Measurements from ENCODE around the gene MAP7D3.

Gene MAP7D3

DNA sequence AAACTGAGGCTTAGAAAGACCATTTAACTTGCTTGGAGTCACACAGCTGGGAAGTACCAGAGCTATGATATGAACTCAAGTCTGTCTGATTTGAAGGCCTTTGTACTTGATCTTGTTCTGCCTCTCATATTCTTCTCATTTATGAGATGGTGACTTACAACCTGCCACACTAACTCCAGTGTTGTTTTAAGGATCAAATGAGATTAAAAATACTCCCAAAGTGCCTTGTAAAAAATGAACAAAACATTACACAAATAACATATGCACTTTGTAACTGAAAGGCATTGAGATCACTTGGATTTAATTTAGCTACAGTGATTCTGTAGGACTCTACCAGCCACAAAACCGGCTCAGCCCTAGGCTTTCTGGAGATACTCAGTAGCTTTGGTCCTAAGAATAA is 15.6 kb upstream of the MAP7D3 start (continued):
- no peak for TF ChIP-seq ZNF148 (tag by site-specific recombination; IDR thresholded peaks at IDR 0.05; ENCODE audit: borderline replicate concordance)
- no peak for TF ChIP-seq ZNF140 (tag by site-specific recombination; IDR thresholded peaks at IDR 0.05)
- no peak for TF ChIP-seq ZNF350 (tag by site-specific recombination; IDR thresholded peaks at IDR 0.05)
- TF ChIP-seq, protein P1, sequence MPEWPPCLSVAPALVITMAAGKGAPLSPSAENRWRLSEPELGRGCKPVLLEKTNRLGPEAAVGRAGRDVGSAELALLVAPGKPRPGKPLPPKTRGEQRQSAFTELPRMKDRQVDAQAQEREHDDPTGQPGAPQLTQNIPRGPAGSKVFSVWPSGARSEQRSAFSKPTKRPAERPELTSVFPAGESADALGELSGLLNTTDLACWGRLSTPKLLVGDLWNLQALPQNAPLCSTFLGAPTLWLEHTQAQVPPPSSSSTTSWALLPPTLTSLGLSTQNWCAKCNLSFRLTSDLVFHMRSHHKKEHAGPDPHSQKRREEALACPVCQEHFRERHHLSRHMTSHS (tag by site-specific recombination; IDR thresholded peaks at IDR 0.05): no peak
- no peak for TF ChIP-seq ZNF560 (tag by site-specific recombination; IDR thresholded peaks at IDR 0.05; ENCODE audit: borderline replicate concordance)
- TF ChIP-seq HOXD13 (CRISPR knock-in tag; IDR thresholded peaks at IDR 0.05; ENCODE audit: borderline replicate concordance): no peak
- TF ChIP-seq KLF7 (tag by site-specific recombination; IDR thresholded peaks at IDR 0.05; ENCODE audit: borderline replicate concordance): no peak

GRCh38 chrX:136262812-136263315 is 11.7 kb upstream of the MAP7D3 start:
- CTCF ChIA-PET: interaction anchor here (0.6 to 2.8 kb wide), 2 partner anchors 167 to 235 kb away, joined by 5 to 7 read pairs; no protein-coding TSS in a partner anchor
- no peak for TF ChIP-seq ZFP41 (tag by site-specific recombination; IDR thresholded peaks at IDR 0.05; ENCODE audit: borderline replicate concordance)
- TF ChIP-seq ZNF670 (tag by site-specific recombination; IDR thresholded peaks at IDR 0.05; ENCODE audit: low read depth): no peak
- TF ChIP-seq ZNF2 (tag by site-specific recombination; IDR thresholded peaks at IDR 0.05): no peak
- TF ChIP-seq ZNF530 (tag by site-specific recombination; IDR thresholded peaks at IDR 0.05; ENCODE audit: low read depth): no peak
- TF ChIP-seq ZNF580 (tag by site-specific recombination; IDR thresholded peaks at IDR 0.05): no peak
- TF ChIP-seq ZNF138 (tag by site-specific recombination; IDR thresholded peaks at IDR 0.05; ENCODE audit: borderline replicate concordance): no peak
- TF ChIP-seq SCRT1 (tag by site-specific recombination; IDR thresholded peaks at IDR 0.05; ENCODE audit: borderline replicate concordance): no peak
- TF ChIP-seq, protein P2, sequence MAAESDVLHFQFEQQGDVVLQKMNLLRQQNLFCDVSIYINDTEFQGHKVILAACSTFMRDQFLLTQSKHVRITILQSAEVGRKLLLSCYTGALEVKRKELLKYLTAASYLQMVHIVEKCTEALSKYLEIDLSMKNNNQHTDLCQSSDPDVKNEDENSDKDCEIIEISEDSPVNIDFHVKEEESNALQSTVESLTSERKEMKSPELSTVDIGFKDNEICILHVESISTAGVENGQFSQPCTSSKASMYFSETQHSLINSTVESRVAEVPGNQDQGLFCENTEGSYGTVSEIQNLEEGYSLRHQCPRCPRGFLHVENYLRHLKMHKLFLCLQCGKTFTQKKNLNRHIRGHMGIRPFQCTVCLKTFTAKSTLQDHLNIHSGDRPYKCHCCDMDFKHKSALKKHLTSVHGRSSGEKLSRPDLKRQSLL (tag by site-specific recombination; IDR thresholded peaks at IDR 0.05): no peak
- no peak for TF ChIP-seq ZNF140 (tag by site-specific recombination; IDR thresholded peaks at IDR 0.05)
- TF ChIP-seq SP2 (tag by site-specific recombination; IDR thresholded peaks at IDR 0.05): no peak
- no peak for TF ChIP-seq ZNF404 (tag by site-specific recombination; IDR thresholded peaks at IDR 0.05)
- TF ChIP-seq ZNF629 (tag by site-specific recombination; IDR thresholded peaks at IDR 0.05): no peak
- TF ChIP-seq ZFP69B (tag by site-specific recombination; IDR thresholded peaks at IDR 0.05): no peak
- no peak for TF ChIP-seq ZNF155 (tag by site-specific recombination; IDR thresholded peaks at IDR 0.05)
- TF ChIP-seq ZNF292 (tag by site-specific recombination; IDR thresholded peaks at IDR 0.05; ENCODE audit: borderline replicate concordance, low read depth): no peak
- no peak for TF ChIP-seq REPIN1 (tag by site-specific recombination; IDR thresholded peaks at IDR 0.05; ENCODE audit: low read depth)
- TF ChIP-seq GLIS1 (tag by site-specific recombination; IDR thresholded peaks at IDR 0.05): no peak
- TF ChIP-seq, protein P3, sequence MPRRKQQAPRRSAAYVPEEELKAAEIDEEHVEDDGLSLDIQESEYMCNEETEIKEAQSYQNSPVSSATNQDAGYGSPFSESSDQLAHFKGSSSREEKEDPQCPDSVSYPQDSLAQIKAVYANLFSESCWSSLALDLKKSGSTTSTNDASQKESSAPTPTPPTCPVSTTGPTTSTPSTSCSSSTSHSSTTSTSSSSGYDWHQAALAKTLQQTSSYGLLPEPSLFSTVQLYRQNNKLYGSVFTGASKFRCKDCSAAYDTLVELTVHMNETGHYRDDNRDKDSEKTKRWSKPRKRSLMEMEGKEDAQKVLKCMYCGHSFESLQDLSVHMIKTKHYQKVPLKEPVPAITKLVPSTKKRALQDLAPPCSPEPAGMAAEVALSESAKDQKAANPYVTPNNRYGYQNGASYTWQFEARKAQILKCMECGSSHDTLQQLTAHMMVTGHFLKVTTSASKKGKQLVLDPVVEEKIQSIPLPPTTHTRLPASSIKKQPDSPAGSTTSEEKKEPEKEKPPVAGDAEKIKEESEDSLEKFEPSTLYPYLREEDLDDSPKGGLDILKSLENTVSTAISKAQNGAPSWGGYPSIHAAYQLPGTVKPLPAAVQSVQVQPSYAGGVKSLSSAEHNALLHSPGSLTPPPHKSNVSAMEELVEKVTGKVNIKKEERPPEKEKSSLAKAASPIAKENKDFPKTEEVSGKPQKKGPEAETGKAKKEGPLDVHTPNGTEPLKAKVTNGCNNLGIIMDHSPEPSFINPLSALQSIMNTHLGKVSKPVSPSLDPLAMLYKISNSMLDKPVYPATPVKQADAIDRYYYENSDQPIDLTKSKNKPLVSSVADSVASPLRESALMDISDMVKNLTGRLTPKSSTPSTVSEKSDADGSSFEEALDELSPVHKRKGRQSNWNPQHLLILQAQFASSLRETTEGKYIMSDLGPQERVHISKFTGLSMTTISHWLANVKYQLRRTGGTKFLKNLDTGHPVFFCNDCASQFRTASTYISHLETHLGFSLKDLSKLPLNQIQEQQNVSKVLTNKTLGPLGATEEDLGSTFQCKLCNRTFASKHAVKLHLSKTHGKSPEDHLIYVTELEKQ (tag by site-specific recombination; IDR thresholded peaks at IDR 0.05; ENCODE audit: borderline replicate concordance): no peak
- no peak for TF ChIP-seq ZNF768 (tag by site-specific recombination; IDR thresholded peaks at IDR 0.05)
- no peak for TF ChIP-seq ZNF660 (tag by site-specific recombination; IDR thresholded peaks at IDR 0.05)
- POLR2A ChIA-PET: no interaction called here

More at GRCh38 chrX:136262812-136263315, 11.7 kb upstream of the MAP7D3 start:
- no peak overlapping the region for H3K4me3 ChIP-seq (ENCODE audit: low read depth, low read length)
- no peaks in the 10 kb centered on the region for H3K9me3 ChIP-seq (ENCODE audit: control insufficient read depth, insufficient read depth, low read depth, low read length)
- H3K4me1 ChIP-seq (ENCODE audit: control insufficient read depth, insufficient read depth, low read length): 0 out of 2 replicates have a peak, but pooled peaks cover 3% of the 10 kb centered on the region
- H3K27ac ChIP-seq (ENCODE audit: extremely low read depth, low read depth, low read length): no peak overlapping the region
- no peaks in the 10 kb centered on the region for H3K36me3 ChIP-seq (ENCODE audit: control insufficient read depth in 2 of 2, insufficient read depth in 1 of 2, low read length in 2 of 2)

Measured in HEK293 (cell line).